NCI-H146 (cell line): ENCODE data around the gene EQTN.
"Not testable (repeated sequence)": the region's sequence is repeated elsewhere in the genome, so short reads cannot be mapped to it uniquely, and the experiment has no call there.

Source experiments
- DNase-seq: peaks from one replicate; lab custom pipeline; 2025; lab: John Stamatoyannopoulos, UW

The EQTN gene

DNA sequence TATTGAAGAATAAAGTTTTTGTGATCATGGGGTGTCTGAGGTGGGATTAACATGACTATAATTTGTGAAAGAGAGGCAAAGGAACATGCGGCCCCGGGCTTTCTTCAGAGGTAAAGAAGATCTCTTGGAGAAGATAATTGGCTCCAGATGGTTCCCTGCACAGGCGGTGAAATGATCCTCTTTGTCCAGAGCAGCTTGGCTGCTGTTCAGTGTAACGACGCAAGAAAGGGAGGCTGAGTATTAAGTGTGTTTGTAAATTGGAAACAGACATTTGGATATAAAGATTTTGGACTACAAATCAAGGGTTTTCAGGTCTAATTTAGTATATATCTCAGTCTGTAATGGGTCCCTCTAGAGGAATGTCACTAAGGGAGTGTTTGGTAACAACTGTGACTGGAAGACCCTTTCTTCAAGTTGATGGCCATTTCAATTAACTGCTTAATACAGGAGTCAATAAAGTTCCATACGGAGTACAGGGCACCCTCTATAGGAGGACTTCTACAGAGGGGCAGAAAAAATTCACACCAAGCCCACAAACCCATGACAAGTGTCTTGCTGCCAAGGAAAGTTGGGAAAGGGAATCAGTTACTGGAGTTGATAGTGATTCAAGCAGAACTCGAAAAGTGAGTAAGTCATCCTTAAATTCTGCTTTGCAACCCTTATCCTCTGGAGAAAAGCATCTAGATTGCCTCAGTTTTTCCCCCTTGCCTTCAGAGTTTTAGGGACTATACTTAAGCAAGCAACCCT lies 4.1 kb downstream of the EQTN start:
- no peak for DNase-seq

DNA sequence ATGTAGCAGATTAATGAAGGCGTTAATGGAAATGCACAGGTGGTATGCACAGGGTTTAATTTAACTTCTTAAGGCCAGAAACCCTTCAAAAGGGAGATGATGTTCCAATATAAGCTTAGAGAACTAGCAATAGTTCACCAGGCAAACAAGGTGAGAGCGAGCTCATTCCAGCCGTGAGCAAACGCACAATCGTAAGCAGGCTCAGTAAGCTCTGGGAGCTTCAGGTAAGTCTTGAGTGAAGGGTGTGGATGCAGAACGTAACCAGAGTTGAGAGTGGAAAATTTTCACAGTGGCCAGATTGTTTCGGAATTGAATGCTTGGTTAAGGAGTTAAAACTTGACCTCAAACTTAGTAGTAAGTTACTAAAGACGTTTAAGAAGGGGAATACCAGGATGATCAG lies 5.7 kb downstream of the EQTN start:
- DNase-seq, result no peak

DNA sequence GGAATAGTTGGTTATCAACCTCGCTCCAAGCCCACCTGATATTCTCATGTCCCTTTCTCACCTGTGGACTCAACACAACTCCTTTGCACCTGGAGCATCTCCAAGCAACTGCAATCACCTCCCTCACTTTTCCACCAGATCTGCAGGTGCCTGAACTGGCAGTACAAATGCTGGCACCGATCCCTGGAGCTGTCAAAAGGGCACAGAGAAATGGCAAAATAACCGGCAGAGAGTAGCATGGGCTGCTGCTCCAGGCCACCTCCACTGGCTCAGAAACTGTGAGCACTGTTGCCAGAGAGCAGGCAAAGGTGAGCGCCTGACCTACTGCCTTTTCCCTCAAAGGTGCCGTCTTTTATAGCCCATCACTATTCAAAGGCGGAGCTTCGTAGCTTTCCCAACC lies 14.7 kb downstream of the EQTN start:
- no peak for DNase-seq

DNA sequence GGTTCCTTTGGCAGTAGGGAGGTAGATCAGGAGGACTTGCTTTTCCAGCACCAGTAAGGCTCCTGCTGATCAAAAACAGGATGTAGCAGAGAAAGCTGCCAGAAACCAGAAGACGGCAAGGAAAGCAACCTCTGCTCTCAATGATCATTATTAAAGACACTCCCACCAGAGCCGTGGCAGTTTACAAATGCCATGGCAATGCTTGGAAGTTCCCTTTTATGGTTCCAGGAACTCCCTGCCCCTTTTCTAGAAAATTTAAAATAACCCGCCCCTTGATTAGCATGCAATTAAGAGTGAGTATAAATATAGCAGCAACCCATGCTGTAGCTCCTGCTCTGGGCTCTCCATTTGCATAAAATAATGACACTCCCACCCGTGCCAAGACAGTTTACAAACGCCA lies 16.1 kb downstream of the EQTN start:
- no peak for DNase-seq

DNA sequence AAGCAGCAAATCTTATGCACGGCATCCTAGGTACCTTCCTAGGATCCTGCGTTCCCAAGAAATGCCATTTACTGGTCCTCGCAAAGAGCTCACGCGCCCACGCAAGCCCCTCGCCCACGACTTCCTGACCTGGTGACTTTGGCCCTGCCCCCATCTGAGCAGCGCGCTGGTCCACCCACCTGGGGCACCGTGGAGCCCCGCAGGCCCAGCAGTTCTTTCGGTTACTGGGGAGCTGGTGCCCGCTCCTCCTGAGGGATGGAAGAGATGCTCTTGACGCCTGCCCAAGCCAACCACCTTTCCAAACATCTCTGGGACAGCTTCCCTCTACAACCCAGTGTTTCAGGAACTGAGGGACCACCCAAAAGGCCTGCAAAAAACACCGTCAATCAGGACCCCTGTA lies 16.7 kb downstream of the EQTN start:
- no peak for DNase-seq

DNA sequence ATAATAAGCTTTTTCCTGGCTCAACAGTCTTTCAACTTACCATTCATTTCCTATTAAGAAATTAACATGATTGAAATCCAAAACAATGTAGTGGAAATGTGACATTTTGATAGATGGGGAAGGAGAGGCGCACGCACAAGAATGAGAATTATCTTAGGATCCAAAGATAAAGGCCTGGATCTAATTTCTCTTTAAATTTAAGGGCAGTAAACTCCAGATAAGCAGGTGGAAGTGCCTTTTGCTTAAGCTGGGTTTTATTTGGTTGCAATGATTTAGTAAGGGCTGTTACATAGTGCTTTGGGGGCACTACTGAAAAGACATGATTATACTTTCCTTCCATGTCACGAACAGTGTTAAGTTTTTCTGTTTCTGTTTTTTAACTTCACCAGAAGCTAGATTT lies 17.3 kb downstream of the EQTN start:
- DNase-seq, result no peak

DNA sequence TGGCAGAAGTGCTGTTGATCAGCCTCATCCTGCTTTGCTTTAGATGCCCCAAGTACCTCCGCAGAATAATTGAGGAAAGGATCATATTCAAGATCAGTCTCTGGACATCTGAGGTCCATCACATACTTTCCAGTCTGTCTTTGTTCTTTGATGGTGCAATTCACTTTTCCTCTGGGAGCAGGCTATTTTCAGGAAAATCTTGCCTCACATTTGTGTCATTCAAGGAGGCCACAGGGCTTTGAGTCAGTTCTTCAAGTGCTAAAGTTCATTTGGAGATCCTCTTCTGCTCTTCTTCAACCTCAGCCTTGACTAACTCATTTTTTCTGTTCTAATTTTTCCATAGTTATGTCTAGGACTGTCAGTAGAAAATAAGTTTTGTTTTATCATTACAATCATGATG lies 18.6 kb downstream of the EQTN start:
- no peak for DNase-seq

DNA sequence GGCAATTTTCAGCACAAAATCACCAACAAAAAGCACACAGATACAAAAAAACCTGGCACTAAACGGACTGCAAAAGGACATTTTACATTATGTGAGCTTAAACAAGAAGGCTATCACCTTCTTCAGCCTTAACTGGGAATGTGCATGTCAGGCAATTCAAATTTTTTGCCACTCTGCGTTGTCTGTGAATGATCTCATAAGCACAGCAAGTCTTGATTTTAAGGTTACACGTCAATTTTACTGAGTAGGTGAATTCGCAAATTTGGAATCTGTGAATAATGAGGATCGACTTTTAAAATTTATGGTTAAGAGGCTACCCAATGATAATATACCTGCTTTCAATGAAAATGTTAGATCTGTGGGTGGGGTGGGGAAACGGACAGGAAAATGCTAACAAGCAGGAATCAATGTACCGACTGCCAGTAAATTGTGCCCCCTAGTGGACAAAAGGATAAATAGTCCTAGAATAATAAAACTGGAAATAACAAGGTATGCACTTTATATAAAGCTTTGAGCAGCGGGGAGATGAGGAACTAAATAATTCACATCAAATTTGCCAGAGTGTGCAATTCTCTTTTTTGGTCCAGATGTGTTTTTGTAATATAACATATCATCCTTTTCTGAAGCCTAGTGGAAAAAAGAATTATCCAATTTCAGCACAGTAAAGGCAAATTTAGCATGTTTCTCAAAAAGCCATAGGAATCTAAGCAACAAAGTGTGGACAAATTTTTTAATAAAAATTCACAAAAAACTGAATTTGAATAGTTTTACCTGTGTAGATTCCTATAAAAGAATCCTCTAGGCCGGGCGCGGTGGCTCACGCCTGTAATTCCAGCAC lies 20.5 kb downstream of the EQTN start:
- DNase-seq, result peak; percentile 73

DNA sequence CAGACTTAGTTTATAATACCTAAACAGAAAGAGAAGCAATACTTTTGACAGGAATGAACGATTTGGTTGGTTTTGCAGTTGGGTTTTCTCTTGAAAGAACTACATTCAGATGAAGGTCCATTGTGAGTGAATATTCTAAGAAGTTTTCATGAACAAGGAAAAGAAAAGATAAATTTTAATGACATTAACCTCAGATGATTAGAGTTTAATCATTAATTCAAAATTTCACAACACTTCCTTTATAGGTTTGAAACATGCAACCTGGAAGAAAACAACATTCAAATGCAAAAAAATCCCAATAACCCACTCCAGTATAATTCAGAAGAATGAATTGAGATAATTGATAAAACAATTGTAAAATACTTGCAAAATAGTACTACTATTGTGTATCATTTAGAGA lies 23.8 kb downstream of the EQTN start:
- DNase-seq, result no peak

DNA sequence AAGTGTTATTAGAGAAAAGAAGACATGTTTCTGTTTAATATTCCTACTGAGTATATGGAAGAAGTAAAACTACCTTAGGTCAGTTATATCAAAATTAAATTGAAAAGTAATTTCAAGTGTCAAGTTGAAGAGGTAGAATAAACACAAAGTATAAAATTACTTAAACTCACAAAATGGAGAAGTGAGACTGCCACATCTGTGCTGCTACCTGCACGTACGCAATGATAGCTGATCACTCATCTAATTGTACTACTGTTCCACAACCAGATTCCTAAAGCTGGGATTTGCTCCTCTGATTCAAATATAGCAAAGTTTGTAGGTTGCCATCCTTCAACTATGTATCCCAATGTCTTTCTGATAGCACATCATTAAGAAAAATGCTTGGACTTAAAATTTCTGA lies 24.8 kb downstream of the EQTN start:
- no peak for DNase-seq

DNA sequence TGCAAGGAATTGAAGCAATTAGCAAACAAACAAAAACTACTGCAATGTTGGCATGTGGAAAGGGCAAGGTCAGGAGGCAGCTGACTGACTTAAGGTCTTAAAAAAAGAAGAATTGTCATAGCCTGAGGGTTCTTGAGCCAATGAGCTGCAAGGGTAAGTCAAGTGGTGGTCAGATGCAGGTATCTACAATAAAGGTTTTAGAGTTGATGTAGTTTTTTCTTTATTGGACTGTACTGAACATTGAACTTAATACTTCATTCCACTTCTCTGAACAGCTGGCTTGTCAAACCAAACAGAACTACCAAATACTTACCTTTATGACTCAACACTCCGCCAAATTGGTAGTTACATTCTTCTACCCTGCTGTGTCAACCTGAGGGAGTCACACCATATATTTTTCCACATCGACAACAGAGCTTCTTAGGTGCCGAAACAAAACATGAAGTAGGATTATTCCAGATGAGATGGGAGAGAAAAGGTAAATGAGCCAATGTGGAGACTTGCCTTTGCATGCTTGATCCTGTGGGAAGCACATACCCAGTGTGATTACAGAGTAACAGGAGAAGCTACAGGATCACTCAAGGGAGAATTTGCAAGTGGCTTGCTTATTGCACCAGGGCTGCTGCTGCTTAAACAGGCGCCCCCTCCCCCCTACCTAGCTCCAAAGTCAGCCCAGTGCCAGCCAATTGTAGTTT lies 35.3 kb downstream of the EQTN start:
- DNase-seq, result no peak

DNA sequence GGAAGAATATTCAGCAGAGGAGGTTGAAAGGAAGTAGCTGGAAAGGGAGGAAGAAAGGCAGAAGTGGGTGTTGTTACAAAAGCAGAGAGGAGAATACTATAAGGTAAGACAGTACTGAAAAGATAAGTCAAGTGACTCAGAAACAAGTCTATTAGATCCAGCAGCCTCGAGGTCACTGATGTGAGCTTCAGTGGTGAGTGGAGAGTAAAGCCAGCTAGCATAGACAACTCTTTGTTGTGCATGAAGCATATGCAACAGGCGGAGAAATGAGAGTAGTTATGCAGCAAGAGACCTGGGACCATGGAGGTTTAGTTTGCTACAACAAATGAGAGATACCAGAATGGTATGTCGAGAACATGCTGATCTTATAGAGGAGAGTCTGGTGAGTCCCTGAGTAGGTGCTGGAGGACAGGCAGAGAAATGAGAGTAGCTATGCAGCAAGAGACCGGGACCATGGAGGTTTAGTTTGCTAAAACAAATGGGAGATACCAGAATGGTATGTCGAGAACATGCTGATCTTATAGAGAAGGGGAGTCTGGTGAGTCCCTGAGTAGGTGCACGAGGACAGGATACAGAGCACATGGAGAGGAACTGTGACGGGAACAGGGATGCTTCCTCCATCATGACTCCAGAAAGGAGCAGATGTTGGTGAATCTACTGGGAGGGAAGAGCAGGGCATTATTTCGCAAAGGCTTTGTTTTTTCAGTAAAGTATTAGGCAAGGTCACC lies 36.0 kb downstream of the EQTN start:
- DNase-seq, result no peak

DNA sequence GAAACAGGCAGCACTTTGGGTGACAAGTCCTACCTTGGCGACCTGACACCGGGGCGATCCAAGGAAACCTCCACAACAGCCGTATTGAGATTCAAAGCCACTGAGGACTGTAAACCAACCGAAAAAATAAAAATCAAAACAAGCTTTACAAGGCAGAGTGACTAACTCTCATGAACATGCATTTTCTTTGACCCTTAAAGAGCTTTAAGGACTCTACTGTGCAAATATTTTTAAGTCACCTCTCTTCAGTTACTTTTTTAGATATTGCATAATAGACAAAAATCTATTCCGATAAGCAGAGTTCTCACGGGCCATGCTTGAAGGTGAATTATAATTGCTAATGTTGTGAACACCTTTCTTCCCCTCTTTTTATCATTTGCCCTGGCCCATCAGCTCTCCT lies 38.3 kb downstream of the EQTN start:
- DNase-seq, result no peak

DNA sequence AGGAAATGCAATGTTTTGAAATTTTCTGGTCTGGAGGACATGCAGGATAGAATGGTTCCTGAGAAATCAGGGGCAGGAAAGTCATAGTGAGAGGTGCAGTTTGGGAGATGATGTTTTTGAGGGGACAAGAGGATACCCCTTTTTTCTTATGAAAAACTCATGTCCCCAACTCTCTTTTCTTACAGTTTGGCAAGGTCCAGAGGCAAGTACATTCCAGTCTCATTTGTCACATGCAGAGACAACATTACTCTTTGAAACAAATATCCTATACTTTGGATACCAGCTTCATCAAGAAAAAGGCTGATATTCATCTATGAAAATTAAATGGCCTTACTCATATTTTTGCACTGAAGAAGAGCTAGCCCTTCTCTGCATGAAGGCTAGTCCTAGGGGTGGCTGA lies 48.2 kb downstream of the EQTN start:
- no peak for DNase-seq

DNA sequence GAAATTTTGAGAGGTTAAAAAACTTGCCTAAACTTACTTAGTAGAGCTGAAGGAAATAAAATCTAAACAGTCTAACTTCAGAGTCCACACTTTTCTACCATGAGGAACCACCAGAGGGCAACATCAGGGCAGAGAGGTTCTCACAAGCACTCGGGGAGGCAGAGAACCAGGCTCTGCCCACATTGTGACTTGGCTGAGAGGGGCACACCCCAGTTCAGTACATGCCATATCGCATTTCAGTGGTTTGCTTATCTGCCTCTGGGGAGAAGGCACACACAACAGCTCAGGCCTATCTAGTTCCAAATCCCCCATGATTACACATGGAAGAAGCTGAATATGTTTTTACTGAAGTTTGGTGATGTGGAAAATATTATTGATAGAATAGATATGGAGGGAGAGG lies 49.2 kb downstream of the EQTN start:
- DNase-seq, result peak; percentile 22

DNA sequence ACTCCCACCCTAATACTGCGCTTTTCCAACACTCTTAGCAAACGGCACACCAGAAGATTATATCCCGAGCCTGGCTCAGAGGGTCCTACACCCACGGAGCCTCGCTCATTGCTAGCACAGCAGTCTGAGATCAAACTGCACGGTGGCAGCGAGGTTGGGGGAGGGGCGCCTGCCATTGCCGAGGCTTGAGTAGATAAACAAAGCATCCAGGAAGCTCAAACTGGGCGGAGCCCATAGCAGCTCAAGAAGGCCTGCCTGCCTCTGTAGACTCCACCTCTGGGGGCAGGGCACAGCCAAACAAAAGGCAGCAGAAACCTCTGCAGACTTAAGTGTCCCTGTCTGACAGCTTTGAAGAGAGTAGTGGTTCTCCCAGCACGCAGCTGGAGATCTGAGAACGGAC lies 57.3 kb downstream of the EQTN start:
- not testable (repeated sequence) for DNase-seq
